ENCODE results near the gene ARPC5L.
"Not testable (repeated sequence)": the region's sequence is repeated elsewhere in the genome, so short reads cannot be mapped to it uniquely, and the experiment has no call there.

The ARPC5L gene

DNA sequence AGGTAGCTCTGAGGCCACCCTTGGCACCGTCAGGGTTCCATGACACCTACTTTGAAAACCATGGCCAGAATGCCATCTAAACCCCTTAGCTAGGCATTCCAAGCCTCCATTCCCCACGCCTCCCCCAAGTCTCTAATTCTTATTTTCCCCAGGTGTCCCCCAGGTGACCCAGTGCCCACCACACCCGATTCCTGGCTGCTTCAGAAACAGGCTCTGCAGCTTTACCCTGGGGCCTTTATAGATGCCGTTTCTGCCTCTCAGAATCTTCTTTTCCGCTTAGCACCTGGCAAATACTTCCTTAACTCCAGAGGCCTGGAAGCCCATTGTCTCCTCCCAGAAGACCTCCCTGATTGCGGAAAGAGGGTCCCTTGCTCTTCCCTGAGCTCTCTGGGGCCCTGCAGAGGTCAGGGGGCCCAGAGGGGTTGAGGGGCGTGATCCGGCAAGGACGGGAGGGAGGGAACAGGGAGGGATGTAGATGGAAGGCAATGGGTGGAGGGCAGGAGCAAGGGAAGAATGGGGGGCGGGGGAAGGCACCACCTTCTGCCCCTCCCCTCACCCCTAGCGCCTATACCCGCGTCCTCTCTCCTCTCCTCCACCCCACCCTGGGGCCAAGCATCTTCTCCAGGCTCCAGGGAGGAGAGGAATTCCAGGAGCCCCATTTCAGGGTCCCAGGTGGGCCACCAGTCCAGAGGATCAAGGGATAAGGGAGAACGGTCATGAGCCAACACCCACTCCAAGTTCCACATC, 20.7 kb upstream of the ARPC5L start:
- DNase-seq, result no peak

DNA sequence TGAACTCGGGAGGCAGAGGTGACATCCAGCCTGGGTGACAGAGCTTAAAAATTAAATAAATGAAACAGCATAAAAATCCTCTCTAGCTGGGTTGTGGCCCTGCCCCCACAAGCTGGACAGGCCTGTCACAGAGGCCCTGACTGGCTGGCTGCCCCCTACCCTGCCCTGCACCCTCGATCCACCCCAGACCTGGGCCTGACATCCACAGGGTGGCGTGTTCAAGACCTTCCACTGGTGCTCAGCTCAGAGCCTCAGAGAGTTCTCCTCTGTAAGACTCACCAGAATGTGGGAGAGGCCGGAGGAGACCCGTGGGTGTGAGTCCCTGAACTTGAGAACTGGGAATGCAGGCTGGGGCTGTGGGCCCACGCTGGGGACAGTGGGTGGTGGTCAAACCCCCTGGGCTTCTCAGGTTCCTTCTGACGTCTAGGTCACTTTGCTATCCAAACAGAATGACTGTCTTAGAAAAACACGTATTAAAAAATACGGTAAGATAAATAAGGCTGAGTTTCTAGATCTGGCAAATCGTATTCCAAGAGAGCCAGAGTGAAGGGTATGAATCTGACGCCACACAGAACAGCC, 18.4 kb upstream of the ARPC5L start:
- no peak for DNase-seq

DNA sequence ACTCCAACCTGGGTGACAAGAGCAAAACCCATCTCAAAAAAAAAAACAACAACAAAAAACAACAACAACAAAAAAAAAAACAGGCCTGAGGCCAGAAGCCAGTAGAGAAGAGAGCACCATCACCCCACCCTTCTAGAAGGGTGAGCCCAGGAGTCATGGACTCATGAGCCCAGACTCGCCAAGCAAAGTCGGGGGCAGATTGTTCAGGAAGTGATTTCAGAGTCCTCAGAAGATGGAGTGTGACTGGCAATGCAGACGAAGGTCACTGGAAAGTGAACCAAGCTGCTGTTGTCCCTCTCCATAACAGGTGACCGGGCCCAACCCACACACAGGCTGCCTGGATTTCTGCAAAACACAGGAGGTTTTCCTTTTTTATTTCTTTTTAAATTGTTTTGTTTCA, 17.6 kb upstream of the ARPC5L start:
- DNase-seq, result no peak

DNA sequence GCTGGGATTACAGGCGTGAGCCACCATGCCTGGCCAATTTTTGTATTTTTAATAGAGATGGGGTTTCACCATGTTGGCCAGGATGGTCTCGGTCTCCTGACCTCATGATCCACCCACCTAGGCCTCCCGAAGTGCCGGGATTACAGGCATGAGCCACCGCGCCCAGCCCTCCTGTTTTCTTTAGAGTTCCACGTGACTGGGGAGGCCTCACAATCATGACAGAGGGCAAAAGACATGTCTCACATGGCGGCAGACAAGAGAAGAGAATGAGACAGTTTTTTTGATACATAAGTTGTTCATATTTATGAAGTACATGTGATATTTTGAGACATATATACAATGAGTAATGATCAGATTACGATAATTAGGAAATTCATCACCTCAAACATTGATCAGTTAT, 15.5 kb upstream of the ARPC5L start:
- DNase-seq, result not testable (repeated sequence)

DNA sequence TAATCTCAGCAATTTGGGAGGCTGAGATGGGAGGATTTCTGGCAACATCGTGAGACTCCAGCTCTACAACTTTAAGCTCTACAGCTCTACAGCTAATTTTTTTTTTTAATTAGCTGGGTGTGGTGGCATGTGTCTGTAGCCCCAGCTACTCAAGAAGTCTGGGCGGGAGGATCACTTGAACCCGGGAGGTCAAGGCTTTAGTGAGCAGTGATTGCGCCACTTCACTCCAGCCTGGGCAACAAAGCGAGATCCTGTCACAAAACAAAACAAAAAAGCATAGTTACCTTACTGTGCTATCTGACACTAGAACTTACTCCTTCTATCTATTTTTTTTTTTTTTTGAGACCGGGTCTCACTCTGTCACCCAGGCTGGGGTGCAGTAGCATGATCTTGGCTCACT, 15.0 kb upstream of the ARPC5L start:
- DNase-seq, result no peak

DNA sequence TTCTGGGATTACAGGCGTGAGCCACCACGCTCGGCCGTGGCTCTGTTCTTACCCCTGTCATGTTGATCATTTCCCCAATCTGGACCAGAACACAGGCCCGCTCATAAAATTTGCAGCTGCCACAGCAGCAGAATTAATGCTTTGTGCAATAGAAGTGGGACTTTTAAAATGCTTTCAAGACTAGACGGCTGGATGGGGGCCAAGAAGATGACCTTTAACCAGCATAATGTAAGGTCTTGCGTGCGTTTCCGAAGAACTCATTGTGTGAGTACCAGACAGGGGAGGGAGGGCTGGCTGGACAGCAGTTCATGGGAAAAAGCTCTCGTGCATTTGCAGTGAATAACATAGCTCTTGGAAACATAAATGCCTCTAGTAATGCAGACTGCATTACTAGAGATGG, 12.1 kb upstream of the ARPC5L start:
- peak; percentile 61 for DNase-seq

DNA sequence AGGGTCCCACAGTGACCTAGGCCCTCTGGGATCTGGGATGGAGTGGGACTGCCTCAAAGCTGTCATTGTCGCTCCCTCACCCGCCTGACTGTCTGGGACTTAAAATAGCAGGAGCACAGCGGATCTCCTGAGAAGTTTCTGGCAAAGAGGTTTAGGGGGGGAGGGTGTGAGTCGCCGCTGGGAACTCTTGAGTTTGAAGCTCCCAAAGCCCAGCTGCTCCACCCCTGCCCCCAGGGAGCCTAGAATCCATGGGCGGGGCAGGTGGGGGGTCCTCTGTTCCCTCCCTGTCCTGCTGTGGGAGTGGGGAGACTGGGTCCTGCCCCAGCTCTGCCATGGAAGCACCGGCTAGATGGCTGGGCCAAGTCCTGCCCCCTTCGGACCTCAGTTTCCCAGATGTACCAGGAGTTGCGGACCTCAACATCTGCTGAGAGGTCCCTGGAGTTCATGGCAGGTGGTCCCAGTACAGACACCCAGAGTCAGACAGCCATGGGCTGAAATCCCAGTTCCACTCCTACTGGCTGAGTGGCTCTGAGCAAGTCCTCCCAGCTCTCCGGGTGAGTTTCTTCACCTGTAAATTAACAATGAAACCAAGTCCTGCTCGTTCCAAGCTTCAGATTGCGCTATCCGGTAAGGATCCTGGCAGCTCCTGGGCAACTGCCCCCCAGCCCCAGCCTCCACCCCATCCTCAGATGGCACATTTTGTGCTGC, 9.7 kb upstream of the ARPC5L start:
- DNase-seq, result peak; percentile 45

DNA sequence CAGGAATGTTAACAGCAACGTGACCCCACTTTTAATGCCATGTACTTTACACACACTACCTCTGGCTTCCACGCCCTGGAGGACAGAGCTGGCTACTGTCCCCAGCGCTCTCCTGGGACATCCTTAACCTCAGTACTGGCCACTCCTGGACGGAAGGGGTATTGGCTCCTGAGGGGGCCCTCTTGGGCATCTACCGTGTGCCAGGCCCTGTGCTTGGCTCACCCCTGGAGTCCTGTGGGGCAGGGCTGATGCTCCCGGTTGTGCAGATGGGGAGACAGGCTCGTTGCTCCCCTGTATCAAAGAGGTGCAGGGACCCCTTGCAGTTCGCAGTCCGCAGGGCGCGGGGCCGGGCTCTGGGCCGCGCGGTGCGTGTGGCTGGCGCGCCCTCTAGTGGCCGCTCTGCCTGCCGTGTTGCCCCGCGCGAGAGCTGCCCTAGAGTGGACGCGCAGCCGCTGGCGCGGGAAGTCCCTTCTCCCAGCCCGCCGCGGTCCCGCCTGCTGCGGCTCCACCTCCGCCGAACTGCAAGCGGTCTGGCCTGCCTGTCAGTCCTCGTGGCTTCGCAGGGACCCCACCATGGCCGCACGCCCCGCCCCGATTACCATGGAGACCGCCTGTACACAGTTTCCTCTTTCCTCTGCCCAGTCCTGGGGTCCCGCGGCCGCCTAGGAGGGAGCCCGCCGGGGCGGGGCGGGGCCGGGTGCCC, 8.9 kb upstream of the ARPC5L start, which contains the start of gene WDR38:
Gene WDR38, plus strand, starts transcription at position 632 of the 703 bp plus-strand sequence. CDS start 72 bp downstream, outside the sequence.
- DNase-seq, result peak; percentile 76

DNA sequence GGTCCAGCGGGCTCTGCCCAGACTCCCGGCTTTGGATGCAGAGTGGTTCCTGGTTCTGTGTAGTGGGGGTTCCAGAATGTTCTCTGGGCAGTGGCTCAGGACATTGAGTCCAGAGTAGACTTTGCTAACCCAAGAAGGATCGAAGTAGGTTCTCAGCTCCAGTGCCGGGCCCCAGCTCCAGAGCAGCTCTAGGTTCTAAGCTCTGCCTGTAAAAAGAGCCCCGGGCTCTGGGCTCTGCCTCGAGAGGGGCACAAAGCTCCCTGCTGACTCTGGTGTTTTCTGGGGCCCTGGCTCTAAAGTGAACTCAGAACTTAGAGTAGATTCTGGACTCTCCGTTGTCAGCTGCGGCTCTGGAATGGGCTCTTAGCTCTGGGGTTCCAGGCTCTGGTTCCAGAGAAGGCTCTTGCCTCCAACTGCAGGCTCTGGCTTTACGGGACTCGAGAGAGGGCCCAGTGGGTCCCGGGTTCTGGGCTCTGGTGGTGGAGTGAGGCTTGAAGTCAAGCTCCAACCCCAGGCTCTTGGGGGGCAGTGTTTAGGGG, 8.3 kb upstream of the ARPC5L start:
- no peak for DNase-seq

DNA sequence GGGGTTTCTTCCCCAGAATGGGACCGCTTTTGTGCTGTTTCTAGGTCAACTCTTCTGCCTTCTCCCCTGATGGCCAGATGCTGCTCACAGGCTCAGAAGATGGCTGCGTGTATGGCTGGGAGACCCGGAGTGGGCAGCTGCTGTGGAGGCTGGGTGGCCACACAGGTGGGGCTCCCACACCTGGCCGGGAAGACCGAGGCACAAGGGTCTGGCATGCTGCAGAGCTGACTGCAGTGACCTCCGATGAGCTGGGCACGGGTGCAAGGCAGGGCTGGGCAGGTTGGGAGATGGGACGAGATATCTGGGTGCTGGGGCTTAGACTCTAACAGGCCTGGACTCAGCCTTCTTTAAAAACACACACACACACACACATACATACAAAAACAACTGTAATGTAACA, 7.8 kb upstream of the ARPC5L start:
- DNase-seq, result no peak

DNA sequence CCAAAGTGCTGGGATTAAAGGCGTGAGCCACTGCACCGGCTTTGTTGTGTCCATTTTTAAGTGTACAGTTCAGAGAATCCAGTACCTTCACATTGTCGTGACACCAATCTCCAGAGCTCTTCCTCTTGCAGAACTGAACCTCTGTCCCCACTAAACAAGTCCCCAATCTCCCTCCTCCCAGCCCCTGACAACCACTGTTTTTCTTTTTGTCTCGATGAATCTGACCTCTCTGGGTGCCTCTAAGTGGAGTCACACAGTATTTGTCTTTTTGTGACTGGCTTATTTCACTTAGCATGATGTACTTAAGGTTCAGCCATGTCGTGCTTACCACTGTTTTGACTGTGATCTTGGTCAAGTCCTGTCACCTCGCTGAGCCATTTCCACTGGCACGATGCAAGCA, 7.1 kb upstream of the ARPC5L start:
- DNase-seq, result no peak

DNA sequence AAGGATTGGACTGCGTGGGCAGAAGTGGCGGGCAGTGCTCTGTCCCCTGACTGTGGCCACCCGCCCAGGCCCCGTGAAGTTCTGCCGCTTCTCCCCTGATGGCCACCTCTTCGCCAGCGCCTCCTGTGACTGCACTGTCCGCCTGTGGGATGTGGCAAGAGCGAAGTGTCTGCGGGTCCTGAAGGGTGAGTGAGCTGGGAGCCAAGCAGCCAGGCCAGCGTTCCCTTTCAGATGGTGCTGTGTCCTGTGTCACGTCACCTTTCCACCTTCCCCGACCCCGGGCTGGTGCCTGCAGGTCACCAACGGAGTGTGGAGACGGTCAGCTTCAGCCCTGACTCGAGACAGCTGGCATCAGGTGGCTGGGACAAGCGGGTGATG, 6.4 kb upstream of the ARPC5L start:
- DNase-seq, result no peak

DNA sequence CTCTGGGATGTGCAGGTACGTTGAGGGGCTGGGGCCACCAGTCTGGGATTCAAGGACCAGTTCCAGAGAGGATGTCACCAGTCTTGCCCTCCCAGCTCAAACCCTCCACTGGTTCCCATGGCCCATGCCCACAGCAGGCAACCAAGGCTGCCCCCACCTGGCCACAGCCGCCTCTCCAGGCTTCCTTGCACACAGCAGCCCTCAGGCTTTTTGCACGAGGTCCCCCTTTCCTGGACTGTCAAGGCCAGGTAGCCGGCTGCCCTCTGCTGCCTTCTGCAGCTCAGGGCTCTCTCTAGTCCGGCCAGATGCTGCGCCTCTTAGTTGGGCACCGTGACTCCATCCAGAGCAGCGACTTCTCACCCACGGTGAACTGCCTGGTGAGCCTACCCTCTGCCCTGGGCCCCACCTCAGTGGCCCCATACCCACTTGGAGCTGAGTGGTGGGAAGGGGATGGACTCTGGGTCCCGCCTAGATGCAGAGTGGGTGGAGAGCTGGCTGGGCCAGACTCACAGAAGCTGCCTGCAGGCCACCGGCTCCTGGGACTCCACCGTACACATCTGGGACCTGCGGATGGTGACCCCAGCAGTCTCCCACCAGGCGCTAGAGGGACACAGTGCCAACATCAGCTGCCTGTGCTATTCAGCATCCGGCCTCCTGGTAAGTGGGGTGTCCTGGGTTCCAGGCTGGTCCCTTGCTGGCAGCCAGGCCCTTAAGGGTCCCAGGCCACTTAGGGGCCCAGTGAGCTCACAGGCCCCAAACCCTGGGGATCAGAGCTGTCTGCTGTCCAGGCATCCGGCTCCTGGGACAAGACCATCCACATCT, 5.8 kb upstream of the ARPC5L start:
- peak; percentile 29 for DNase-seq

DNA sequence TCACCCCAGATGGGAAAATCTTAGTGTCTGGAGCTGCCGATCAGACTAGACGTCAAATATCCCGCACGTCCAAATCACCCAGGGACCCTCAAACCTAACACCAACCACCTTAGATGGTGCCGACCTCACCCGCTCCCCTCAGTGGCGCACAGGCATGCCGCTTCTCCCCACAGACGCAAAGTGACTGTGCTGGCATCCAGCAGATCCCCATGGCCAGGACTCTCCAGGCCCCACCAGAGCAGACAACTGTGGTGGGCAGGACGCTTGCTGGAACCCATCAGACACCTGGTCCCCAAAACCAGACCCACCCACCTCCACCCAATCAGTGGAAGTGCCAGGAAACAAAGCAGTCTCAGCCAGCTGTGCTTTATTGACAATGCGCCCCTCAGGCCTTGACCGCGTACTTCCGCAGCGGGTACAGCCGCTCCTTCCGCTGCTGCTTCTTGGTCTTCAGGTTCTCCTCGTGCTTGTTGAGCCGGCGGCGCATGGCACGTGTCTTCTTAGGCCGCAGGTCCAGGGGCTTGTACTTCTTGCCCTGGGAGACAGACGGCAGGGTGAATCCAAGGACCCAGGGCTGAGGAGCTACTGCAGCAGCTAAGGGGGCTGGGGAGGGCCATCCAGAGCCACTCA, 4.3 kb upstream of the ARPC5L start:
- DNase-seq, result no peak

DNA sequence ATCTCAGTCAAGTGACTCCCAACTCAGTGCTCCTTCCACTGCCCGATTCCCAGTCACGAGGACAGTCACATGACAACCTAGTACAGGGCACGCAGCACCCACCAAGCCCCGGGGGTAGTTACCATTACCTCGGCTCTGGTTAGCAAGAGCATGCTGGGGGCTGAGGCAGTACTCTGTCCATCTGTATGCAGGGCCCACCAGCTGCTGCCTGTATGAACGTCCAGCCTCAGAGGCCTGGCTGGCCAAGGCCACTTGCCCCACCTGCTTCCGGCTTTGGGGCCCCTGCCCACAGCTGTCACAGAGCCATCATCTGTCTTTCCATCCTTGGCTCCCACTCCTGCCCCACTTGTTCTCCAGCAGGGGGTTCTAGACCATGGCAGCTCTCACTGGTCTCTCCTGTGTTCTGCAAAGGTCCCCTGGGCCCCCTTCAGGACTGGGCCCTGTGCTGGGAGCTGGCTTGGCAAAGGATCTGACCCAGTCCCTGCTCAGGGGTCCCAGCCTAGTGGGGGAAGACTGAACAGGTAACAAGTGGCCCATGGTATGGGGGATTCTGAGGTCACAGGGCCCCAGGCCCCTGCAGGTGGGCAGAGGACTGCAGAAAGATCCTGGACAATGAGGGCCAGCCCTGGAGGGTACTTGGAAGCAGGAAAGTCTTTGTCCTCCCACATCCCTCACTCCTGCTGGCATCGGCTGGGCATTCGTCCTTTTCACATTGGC, 3.4 kb upstream of the ARPC5L start:
- no peak for DNase-seq

DNA sequence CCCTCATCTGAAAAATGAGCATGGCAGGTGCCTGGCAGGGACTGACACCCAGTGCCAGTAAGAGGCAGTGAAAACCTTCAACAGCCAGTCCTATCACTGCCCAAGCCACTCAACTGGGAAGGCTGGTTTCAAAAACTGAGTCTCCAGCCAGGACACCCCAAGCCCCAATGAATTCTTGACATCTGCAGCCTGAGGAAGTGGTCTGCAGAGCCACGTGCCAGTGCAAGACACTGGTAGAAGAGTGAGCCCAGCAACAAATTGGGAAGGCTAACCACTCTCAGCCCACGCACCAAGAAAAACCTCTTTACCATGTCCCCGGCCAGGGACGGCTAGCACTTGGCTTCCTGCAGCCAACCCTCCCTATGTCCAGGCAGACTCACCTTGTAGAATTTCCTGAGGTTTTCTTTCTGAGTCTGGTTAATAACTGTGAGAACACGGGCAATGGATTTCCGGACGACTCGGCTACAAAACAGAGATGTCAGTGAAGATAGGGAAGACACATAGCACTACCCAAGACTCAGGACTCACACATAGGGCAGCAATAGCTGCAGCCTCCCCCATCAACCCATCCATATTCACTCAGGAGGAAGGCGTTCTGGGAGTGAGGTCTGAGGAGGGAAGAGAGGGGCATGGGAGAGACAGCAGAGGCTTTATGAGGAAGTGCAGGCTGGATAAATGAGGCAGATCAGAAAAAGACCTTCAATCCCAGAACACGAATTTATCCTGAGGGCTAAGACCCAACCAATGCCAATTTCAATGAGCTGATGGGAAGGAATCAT, 1.9 kb upstream of the ARPC5L start:
- no peak for DNase-seq

DNA sequence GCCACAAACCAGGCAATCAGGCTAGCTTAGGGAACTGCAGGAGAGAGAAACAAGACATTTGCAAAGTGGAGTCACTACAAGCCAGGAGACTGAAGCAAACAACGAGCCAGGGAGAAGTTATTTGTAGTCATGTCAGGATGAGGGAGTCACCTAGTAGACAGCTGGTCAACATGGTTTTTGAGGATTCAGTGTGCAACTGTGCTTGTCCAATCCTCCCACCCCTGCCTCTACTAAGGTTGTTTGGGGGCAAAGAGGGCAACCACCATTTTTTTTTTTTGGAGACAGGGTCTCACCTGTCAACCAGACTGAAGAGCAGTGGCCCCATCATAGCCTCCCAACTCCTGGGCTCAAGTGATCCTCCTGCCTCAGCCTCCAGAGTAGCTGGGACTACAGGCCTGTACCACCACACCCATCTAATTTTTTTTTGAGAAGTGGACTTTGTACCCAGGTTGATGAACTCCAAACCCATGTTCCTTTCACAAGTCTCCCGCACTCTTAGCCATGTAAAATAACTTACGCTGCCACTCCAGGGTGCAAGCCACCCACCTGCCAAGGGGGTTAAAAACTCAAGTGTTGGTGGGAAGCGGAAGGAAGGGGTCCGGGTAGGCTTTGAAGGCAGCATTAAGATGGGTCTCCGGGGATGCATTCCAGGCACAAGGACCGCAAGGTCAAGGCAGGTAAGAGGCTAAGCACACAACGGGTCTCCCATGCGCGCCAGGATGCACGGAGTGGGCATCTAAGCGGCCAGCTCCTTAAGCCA, 1.2 kb upstream of the ARPC5L start:
- no peak for DNase-seq

DNA sequence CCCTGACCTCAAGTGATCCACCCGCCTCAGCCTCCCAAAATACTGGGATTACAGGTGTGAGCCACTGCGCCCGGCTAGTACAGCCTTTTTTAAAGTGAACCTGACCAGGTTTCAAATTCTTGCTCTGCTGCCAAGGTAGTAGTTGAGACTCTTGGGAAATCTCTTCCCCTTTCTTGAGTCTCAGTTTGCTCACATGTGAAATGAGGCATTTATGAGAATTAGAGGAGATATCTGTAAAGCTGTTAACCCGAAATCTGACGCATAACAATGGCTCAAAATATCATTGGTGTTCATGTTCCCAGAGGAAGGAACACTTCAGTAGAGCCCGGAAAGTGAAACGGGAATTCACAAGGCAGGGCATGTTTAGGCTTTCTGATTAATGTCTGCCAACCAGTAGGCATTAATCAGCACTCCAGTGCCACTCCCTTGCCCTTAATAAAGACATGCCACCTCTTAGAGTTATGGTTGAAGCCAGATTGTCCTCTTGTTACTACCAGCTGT, 1.5 kb downstream of the ARPC5L start:
- no peak for DNase-seq

Measured in fibroblast of skin of scalp (primary cell).